HL-60 (cell line): ENCODE results near the gene RASSF7.

Experiments
- POLR2AphosphoS5 ChIP-seq: IDR thresholded peaks from 2 replicates; pipeline ENCODE4 v1.6.1; 2012; ENCODE audit warnings: low read depth
- TF ChIP-seq, protein P1 (sequence below): IDR thresholded peaks from one replicate; pipeline ENCODE4 v1.5.1; 2011; ENCODE audit warnings: low read length, control low read depth, inconsistent platforms; ENCODE audit not compliant: insufficient read depth
- TF ChIP-seq, protein P2 (sequence below): IDR thresholded peaks from 2 replicates; pipeline ENCODE4 v1.6.1; 2012; ENCODE audit warnings: low read depth; ENCODE audit not compliant: insufficient replicate concordance

DNA sequence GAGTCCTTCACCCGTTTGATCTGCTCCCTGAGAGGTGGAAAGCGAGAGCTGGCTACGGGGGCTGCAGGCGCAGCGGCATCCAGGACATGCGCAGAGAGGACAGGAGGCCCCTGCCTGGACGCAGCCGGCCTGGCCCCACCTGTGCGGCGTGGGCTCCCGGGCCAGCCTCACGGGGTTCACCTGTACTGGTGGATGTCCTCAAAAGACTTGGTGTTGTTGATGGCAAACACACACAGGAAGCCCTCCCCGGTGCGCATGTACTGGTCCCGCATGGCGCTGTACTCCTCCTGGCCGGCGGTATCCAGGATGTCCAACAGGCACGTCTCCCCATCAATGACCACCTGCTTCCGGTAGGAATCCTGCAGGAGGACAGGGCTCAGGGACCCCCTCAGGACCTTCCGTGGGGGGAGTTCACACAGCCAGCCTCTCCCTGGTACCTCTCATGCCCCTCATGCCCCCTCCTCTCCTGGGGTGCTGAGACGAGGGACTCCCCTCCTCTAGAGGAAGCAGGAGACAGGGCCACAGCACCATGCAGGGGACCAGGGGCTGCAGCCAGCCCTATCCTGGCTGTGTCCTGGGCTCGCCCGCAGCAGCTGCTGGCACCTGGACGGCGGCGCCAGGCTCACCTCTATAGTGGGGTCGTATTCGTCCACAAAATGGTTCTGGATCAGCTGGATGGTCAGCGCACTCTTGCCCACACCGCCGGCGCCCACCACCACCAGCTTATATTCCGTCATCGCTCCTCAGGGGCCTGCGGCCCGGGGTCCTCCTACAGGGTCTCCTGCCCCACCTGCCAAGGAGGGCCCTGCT is 27.0 kb upstream of the RASSF7 start:
- TF ChIP-seq, protein P1, sequence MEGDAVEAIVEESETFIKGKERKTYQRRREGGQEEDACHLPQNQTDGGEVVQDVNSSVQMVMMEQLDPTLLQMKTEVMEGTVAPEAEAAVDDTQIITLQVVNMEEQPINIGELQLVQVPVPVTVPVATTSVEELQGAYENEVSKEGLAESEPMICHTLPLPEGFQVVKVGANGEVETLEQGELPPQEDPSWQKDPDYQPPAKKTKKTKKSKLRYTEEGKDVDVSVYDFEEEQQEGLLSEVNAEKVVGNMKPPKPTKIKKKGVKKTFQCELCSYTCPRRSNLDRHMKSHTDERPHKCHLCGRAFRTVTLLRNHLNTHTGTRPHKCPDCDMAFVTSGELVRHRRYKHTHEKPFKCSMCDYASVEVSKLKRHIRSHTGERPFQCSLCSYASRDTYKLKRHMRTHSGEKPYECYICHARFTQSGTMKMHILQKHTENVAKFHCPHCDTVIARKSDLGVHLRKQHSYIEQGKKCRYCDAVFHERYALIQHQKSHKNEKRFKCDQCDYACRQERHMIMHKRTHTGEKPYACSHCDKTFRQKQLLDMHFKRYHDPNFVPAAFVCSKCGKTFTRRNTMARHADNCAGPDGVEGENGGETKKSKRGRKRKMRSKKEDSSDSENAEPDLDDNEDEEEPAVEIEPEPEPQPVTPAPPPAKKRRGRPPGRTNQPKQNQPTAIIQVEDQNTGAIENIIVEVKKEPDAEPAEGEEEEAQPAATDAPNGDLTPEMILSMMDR = no peak
- no peak for TF ChIP-seq POLR2AphosphoS5
- TF ChIP-seq, protein P2, sequence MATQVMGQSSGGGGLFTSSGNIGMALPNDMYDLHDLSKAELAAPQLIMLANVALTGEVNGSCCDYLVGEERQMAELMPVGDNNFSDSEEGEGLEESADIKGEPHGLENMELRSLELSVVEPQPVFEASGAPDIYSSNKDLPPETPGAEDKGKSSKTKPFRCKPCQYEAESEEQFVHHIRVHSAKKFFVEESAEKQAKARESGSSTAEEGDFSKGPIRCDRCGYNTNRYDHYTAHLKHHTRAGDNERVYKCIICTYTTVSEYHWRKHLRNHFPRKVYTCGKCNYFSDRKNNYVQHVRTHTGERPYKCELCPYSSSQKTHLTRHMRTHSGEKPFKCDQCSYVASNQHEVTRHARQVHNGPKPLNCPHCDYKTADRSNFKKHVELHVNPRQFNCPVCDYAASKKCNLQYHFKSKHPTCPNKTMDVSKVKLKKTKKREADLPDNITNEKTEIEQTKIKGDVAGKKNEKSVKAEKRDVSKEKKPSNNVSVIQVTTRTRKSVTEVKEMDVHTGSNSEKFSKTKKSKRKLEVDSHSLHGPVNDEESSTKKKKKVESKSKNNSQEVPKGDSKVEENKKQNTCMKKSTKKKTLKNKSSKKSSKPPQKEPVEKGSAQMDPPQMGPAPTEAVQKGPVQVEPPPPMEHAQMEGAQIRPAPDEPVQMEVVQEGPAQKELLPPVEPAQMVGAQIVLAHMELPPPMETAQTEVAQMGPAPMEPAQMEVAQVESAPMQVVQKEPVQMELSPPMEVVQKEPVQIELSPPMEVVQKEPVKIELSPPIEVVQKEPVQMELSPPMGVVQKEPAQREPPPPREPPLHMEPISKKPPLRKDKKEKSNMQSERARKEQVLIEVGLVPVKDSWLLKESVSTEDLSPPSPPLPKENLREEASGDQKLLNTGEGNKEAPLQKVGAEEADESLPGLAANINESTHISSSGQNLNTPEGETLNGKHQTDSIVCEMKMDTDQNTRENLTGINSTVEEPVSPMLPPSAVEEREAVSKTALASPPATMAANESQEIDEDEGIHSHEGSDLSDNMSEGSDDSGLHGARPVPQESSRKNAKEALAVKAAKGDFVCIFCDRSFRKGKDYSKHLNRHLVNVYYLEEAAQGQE = no peak
